IMR-90 (cell line): Measurements from ENCODE around the gene ZNF775. TPM values are rescaled to one million over a fixed set of nuclear protein-coding genes. Genes with fewer than 3 reads are reported as not detected.

Experiments
- ATAC-seq: fragments of 200-7000 bp; cut with Tn5 transposase; 2 replicates; pipeline ENCODE4 v1.9.1; 2020; ENCODE audit warnings: low read depth, mild to moderate bottlenecking, moderate library complexity
- BruUV-seq: library from RNA; stranded (reverse); fragments of 400-500 nt; replicated peaks from 2 replicates; lab custom pipeline; 2021; lab: Mats Ljungman, UMichigan
- CTCF ChIA-PET: fragments of 300-600 bp; formaldehyde crosslinking; extraction: SDS; loops from one replicate; lab custom pipeline; 2021; ENCODE audit warnings: antibody characterized with exemption; lab: Yijun Ruan, JAX
- POLR2A ChIA-PET: fragments of 300-600 bp; sonication (Branson Sonifier 250); formaldehyde crosslinking; loops from one replicate; lab custom pipeline; 2022; ENCODE audit warnings: antibody characterized with exemption; ENCODE audit not compliant: unreplicated experiment; lab: Charles Lee
- DNase-seq: peaks from one replicate; pipeline ENCODE4 v3.0.0; 2013
- H2AFZ ChIP-seq: replicated peaks from 2 replicates; pipeline ENCODE3; 2013; ENCODE audit warnings: low read length, mild to moderate bottlenecking; ENCODE audit not compliant: poor library complexity
- H2AK5ac ChIP-seq: 2 replicates; pipeline ENCODE4 v1.6.1; 2013; ENCODE audit warnings: low read depth, low read length, inconsistent platforms
- H2AK9ac ChIP-seq: replicated peaks from 2 replicates; pipeline ENCODE3; 2013; ENCODE audit warnings: mild to moderate bottlenecking, low read depth, low read length, moderate library complexity; ENCODE audit not compliant: poor library complexity
- H2BK120ac ChIP-seq: 2 replicates; pipeline ENCODE4 v1.6.1; 2013; ENCODE audit warnings: low read depth, low read length, inconsistent platforms
- H2BK15ac ChIP-seq: 3 replicates; pipeline ENCODE4 v1.6.1; 2013; ENCODE audit warnings: low read depth, low read length, inconsistent platforms
- H2BK20ac ChIP-seq: 2 replicates; pipeline ENCODE4 v1.6.1; 2013; ENCODE audit warnings: low read depth, mild to moderate bottlenecking, inconsistent platforms, low read length, moderate library complexity
- H2BK5ac ChIP-seq: 2 replicates; pipeline ENCODE4 v1.6.1; 2013; ENCODE audit warnings: mild to moderate bottlenecking, low read depth, low read length, inconsistent platforms; ENCODE audit not compliant: poor library complexity, severe bottlenecking
- H3K14ac ChIP-seq: replicated peaks from 2 replicates; pipeline ENCODE4 v1.6.1; 2013; ENCODE audit warnings: low read depth, low read length, inconsistent platforms
- H3K18ac ChIP-seq: 2 replicates; pipeline ENCODE4 v1.6.1; 2013; ENCODE audit warnings: low read depth, low read length, control low read depth
- H3K23ac ChIP-seq: 2 replicates; pipeline ENCODE4 v1.6.1; 2013; ENCODE audit warnings: low read depth, low read length, inconsistent platforms
- H3K27ac ChIP-seq: 2 replicates; pipeline ENCODE4 v1.5.1; 2013; ENCODE audit warnings: mild to moderate bottlenecking, control low read depth, low read length; ENCODE audit not compliant: insufficient read depth
- H3K27me3 ChIP-seq: 2 replicates; pipeline ENCODE4 v1.6.1; 2013; ENCODE audit warnings: low read length; ENCODE audit not compliant: control insufficient read depth, insufficient read depth
- H3K36me3 ChIP-seq: 2 replicates; pipeline ENCODE4 v1.6.1; 2013; ENCODE audit warnings: low read length, mixed read lengths; ENCODE audit not compliant: control insufficient read depth, insufficient read depth
- H3K4ac ChIP-seq: 2 replicates; pipeline ENCODE4 v1.6.1; 2013; ENCODE audit warnings: low read depth, low read length, inconsistent platforms
- H3K4me1 ChIP-seq: 2 replicates; pipeline ENCODE4 v1.6.1; 2013; ENCODE audit warnings: low read length, mixed read lengths; ENCODE audit not compliant: control insufficient read depth, insufficient read depth
- H3K4me2 ChIP-seq: 2 replicates; pipeline ENCODE4 v1.6.1; 2013; ENCODE audit warnings: low read depth, mild to moderate bottlenecking, control low read depth, low read length, moderate library complexity
- H3K4me3 ChIP-seq: 2 replicates; pipeline ENCODE4 v1.5.1; 2013; ENCODE audit warnings: low read depth, mild to moderate bottlenecking, control low read depth, low read length, moderate library complexity; ENCODE audit not compliant: insufficient read depth
- H3K56ac ChIP-seq: 2 replicates; pipeline ENCODE4 v1.6.1; 2013; ENCODE audit warnings: low read length, inconsistent platforms; ENCODE audit not compliant: insufficient read depth; ENCODE audit errors: extremely low read depth
- H3K79me1 ChIP-seq, 2 experiments: 2 replicates each; pipeline ENCODE4 v1.6.1; 2013; ENCODE audit warnings: low read length in 2 of 2, inconsistent platforms in 1 of 2, low read depth in 1 of 2
- H3K9ac ChIP-seq: 2 replicates; pipeline ENCODE4 v1.6.1; 2013; ENCODE audit warnings: low read depth, low read length, control low read depth
- H3K9me1 ChIP-seq: 2 replicates; pipeline ENCODE4 v1.6.1; 2013; ENCODE audit warnings: low read length, inconsistent platforms; ENCODE audit not compliant: insufficient read depth
- H3K9me3 ChIP-seq: 2 replicates; pipeline ENCODE4 v1.6.1; 2013; ENCODE audit warnings: low read length; ENCODE audit not compliant: control insufficient read depth, insufficient read depth
- H4K20me1 ChIP-seq: 2 replicates; pipeline ENCODE4 v1.6.1; 2013; ENCODE audit warnings: low read length, inconsistent platforms; ENCODE audit not compliant: insufficient read depth
- H4K5ac ChIP-seq: 2 replicates; pipeline ENCODE4 v1.6.1; 2013; ENCODE audit warnings: mild to moderate bottlenecking, low read depth, low read length, control low read depth
- H4K8ac ChIP-seq, 2 experiments: 2 replicates each; pipeline ENCODE4 v1.6.1; 2013; ENCODE audit warnings: low read depth in 2 of 2, low read length in 2 of 2, control low read depth in 1 of 2, inconsistent platforms in 1 of 2
- H4K91ac ChIP-seq: 2 replicates; pipeline ENCODE4 v1.6.1; 2013; ENCODE audit warnings: low read depth, low read length, inconsistent platforms; ENCODE audit not compliant: insufficient read depth
- BHLHE40 ChIP-seq: fragments of 150-350 bp; IDR thresholded peaks from 2 replicates; pipeline ENCODE4 v1.6.1; 2016; ENCODE audit warnings: mild to moderate bottlenecking, low read depth, low read length
- CEBPB ChIP-seq: IDR thresholded peaks from 2 replicates; pipeline ENCODE4 v1.6.1; 2012; ENCODE audit warnings: low read depth, low read length, improper control_type of control experiment
- CHD1 ChIP-seq: IDR thresholded peaks from 2 replicates; pipeline ENCODE4 v1.6.1; 2012; ENCODE audit warnings: low read depth, low read length, improper control_type of control experiment
- FOS ChIP-seq: fragments of 150-350 bp; IDR thresholded peaks from 2 replicates; pipeline ENCODE4 v1.6.1; 2016; ENCODE audit warnings: low read depth, low read length
- MAFK ChIP-seq: IDR thresholded peaks from 2 replicates; pipeline ENCODE4 v1.6.1; 2012; ENCODE audit warnings: low read depth, low read length, improper control_type of control experiment
- MAZ ChIP-seq: IDR thresholded peaks from 2 replicates; pipeline ENCODE4 v1.6.1; 2012; ENCODE audit warnings: low read depth, mild to moderate bottlenecking, low read length, improper control_type of control experiment, moderate library complexity, borderline replicate concordance
- MXI1 ChIP-seq: IDR thresholded peaks from 2 replicates; pipeline ENCODE4 v1.6.1; 2012; ENCODE audit warnings: low read depth, mild to moderate bottlenecking, low read length, moderate library complexity, borderline replicate concordance
- NFE2L2 ChIP-seq: fragments of 150-350 bp; IDR thresholded peaks from 2 replicates; pipeline ENCODE4 v1.6.1; 2016; ENCODE audit warnings: low read depth, mild to moderate bottlenecking, low read length
- POLR2A ChIP-seq: IDR thresholded peaks from 2 replicates; pipeline ENCODE4 v1.6.1; 2012; ENCODE audit warnings: mild to moderate bottlenecking, low read depth, low read length
- RAD21 ChIP-seq: IDR thresholded peaks from 2 replicates; pipeline ENCODE4 v1.6.1; 2012; ENCODE audit warnings: low read length, improper control_type of control experiment
- RCOR1 ChIP-seq: IDR thresholded peaks from 2 replicates; pipeline ENCODE4 v1.6.1; 2012; ENCODE audit warnings: mild to moderate bottlenecking, low read length, improper control_type of control experiment; ENCODE audit not compliant: insufficient replicate concordance
- RFX5 ChIP-seq: IDR thresholded peaks from 2 replicates; pipeline ENCODE4 v1.8.0; 2012; ENCODE audit warnings: low read depth, mild to moderate bottlenecking, low read length, moderate library complexity
- SMC3 ChIP-seq: fragments of 150-350 bp; IDR thresholded peaks from 2 replicates; pipeline ENCODE4 v1.6.1; 2016; ENCODE audit warnings: low read depth, mild to moderate bottlenecking, antibody characterized with exemption, low read length, moderate library complexity
- WGBS, 2 experiments: methylation state at CpG; one replicate each; pipeline versions ENCODE4 v1.1.5 to v1.1.7; 2013; ENCODE audit warnings: missing lambda C conversion rate in 2 of 2; ENCODE audit not compliant: insufficient read length in 1 of 2; ENCODE audit errors: extremely low coverage in 2 of 2; 5-methylcytosine and 5-hydroxymethylcytosine counted together
- dilution Hi-C: fragments of 300-500 bp; cut with HindIII; formaldehyde crosslinking; loops from one replicate; pipeline ENCODE4 v1.14.3; 2018; ENCODE audit warnings: low sequenced_read_pairs; ENCODE audit not compliant: unreplicated experiment
- in situ Hi-C: fragments of 300-500 bp; cut with MboI; formaldehyde crosslinking; loops from 3 replicates; pipeline ENCODE4 v1.14.3; 2019; ENCODE audit warnings: low sequenced_read_pairs, inconsistent platforms, mixed read lengths
- intact Hi-C: fragments of 100-400 bp; cut with micrococcal nuclease; formaldehyde crosslinking; loops from 2 replicates; pipeline ENCODE4 v1.10.0; 2022
- polyA plus RNA-seq, 3 experiments: library from polyadenylated mRNA; depleted of rRNA; stranded (reverse); fragments of >200 nt; gene quantifications; 2 replicates each; pipeline ENCODE4 v1.2.3, GENCODE V29; 2012; ENCODE audit warnings: low replicate concordance in 1 of 3
- total RNA-seq: library from RNA; depleted of rRNA; stranded (reverse); fragments of >200 nt; gene quantifications from 2 replicates; pipeline ENCODE4 v1.2.3, GENCODE V29; 2012
- TF ChIP-seq, protein P1 (sequence below): fragments of 150-350 bp; IDR thresholded peaks from 2 replicates; pipeline ENCODE4 v1.6.1; 2017; ENCODE audit warnings: mild to moderate bottlenecking, antibody characterized with exemption, low read length, low read depth
- TF ChIP-seq, protein P2 (sequence below): fragments of 150-350 bp; IDR thresholded peaks from 2 replicates; pipeline ENCODE4 v1.6.1; 2016; ENCODE audit warnings: low read depth, mild to moderate bottlenecking, low read length, moderate library complexity, borderline replicate concordance
- TF ChIP-seq, protein P3 (sequence below): conservative IDR thresholded peaks from 2 replicates; pipeline ENCODE4 v1.5.1; 2012; ENCODE audit warnings: mild to moderate bottlenecking, low read depth, low read length, improper control_type of control experiment

The ZNF775 gene
- total and polyA plus RNA-seq, 2 of the 4 experiments (the other 2 are of a cell fraction), result 1.4 to 2.6 TPM

DNA sequence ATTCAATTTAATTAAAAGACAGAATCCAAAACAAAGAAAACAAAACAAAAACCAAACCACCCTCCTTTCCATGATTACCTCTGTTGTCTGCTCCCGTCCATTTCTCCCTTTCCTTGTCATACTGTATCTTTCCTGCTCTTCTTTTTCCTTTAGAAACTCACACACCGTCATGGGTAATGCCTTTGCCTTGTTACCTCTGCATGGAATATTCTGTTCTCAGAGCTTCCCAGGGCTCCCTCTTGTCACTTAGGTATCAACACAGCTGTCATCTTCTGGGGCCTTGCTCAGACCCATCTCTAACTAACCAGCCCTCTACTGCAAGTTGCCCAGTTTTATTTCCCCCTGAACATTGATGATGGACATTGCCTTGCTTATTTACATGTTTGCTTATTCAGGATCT, 41.1 kb downstream of the ZNF775 start:
- Histone ChIP-seq H3K36me3 (no peaks in the 10 kb centered on the region), H4K5ac (no peak overlapping the region), H3K79me1 (no peaks in the 10 kb centered on the region), H3K4me2 (no peak overlapping the region), H2AFZ (no peak overlapping the region), H3K4me3 (no peak overlapping the region), H3K56ac (no peak overlapping the region), H4K20me1 (no peaks in the 10 kb centered on the region), H3K4ac (no peak overlapping the region), H4K91ac (no peak overlapping the region), H3K27ac (no peak overlapping the region), H2BK120ac (no peak overlapping the region), H2BK5ac (no peak overlapping the region), H2BK15ac (no peak overlapping the region), H3K14ac (no peak overlapping the region), H4K8ac (no peak overlapping the region), H3K9me3 (no peaks in the 10 kb centered on the region), H3K27me3 (no peaks in the 10 kb centered on the region), H2AK5ac (no peak overlapping the region), H2BK20ac (no peak overlapping the region), H3K9ac (no peak overlapping the region), H3K18ac (no peak overlapping the region), H2AK9ac (no peak overlapping the region), H3K23ac (no peak overlapping the region), H3K9me1 (no peaks in the 10 kb centered on the region), H3K4me1 (no peaks in the 10 kb centered on the region)
- no peak for DNase-seq
- WGBS, 2 experiments, result 86% methylated on average over 2 of the region's 2 CpGs; no CpG with 5 or more reads in 1 of the 2 experiments
- POLR2A ChIA-PET, result no interaction called here
- dilution Hi-C loops, result no loop called here
- in situ Hi-C loops, result loop anchor here (25.0 kb wide), 2 partner anchors 558 to 567 kb away; partner anchors contain the start of genes ATP6V0E2, KCNH2 and NOS3
- intact Hi-C loops, result loop anchor here (2.0 kb wide), 2 partner anchors 41 to 63 kb away; partner anchors contain the start of gene ZNF775
- CTCF ChIA-PET, result interaction anchor here (1.3 kb wide), 1 partner anchor 14 kb away, joined by 3 read pairs; no protein-coding TSS in a partner anchor
- no TSS peak for BruUV-seq
- no peak for ATAC-seq
- TF ChIP-seq SMC3, result no peak
- TF ChIP-seq POLR2A, result no peak
- no peak for TF ChIP-seq RFX5
- no peak for TF ChIP-seq FOS
- no peak for TF ChIP-seq MXI1
- TF ChIP-seq BHLHE40, result no peak
- TF ChIP-seq NFE2L2, result no peak
- no peak for TF ChIP-seq MAZ
- TF ChIP-seq, protein P1, sequence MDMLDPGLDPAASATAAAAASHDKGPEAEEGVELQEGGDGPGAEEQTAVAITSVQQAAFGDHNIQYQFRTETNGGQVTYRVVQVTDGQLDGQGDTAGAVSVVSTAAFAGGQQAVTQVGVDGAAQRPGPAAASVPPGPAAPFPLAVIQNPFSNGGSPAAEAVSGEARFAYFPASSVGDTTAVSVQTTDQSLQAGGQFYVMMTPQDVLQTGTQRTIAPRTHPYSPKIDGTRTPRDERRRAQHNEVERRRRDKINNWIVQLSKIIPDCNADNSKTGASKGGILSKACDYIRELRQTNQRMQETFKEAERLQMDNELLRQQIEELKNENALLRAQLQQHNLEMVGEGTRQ, result no peak
- TF ChIP-seq, protein P2, sequence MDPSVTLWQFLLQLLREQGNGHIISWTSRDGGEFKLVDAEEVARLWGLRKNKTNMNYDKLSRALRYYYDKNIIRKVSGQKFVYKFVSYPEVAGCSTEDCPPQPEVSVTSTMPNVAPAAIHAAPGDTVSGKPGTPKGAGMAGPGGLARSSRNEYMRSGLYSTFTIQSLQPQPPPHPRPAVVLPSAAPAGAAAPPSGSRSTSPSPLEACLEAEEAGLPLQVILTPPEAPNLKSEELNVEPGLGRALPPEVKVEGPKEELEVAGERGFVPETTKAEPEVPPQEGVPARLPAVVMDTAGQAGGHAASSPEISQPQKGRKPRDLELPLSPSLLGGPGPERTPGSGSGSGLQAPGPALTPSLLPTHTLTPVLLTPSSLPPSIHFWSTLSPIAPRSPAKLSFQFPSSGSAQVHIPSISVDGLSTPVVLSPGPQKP, result no peak
- no peak for TF ChIP-seq CEBPB
- no peak for TF ChIP-seq RCOR1
- no peak for TF ChIP-seq RAD21
- TF ChIP-seq CHD1, result no peak
- TF ChIP-seq, protein P3, sequence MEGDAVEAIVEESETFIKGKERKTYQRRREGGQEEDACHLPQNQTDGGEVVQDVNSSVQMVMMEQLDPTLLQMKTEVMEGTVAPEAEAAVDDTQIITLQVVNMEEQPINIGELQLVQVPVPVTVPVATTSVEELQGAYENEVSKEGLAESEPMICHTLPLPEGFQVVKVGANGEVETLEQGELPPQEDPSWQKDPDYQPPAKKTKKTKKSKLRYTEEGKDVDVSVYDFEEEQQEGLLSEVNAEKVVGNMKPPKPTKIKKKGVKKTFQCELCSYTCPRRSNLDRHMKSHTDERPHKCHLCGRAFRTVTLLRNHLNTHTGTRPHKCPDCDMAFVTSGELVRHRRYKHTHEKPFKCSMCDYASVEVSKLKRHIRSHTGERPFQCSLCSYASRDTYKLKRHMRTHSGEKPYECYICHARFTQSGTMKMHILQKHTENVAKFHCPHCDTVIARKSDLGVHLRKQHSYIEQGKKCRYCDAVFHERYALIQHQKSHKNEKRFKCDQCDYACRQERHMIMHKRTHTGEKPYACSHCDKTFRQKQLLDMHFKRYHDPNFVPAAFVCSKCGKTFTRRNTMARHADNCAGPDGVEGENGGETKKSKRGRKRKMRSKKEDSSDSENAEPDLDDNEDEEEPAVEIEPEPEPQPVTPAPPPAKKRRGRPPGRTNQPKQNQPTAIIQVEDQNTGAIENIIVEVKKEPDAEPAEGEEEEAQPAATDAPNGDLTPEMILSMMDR, result no peak
- no peak for TF ChIP-seq MAFK
